ENCODE results near the gene ADARB1.

The ADARB1 gene

GRCh38 chr21:45192332-45192731, 118.0 kb downstream of the ADARB1 start:
- Histone ChIP-seq H3K79me2 (ENCODE audit: insufficient read depth, low read length) (no peaks in the 10 kb centered on the region), H3K9me2 (replicated peaks; ENCODE audit: insufficient read depth, low read length) (no peaks in the 10 kb centered on the region), H3K9ac (ENCODE audit: low read length) (no peak overlapping the region), H3F3A (ENCODE audit: insufficient read depth) (no peaks in the 10 kb centered on the region), H3K4me2 (ENCODE audit: low read depth, low read length, poor library complexity, severe bottlenecking) (no peak overlapping the region), H3K36me3 (ENCODE audit: low read length) (0 out of 2 replicates have a peak, but pooled peaks cover under 1% of the 10 kb centered on the region), H3K9me3 (ENCODE audit: insufficient read depth, low read length) (peaks cover 13% of the 10 kb centered on the region; the same call in 1 of the 2 replicates), H3K27me3 (ENCODE audit: low read length) (no peaks in the 10 kb centered on the region), H3K27ac (ENCODE audit: low read depth, low read length) (no peak overlapping the region), H3K4me3 (ENCODE audit: insufficient read depth, low read length, poor library complexity, severe bottlenecking) (no peak overlapping the region), H2AFZ (ENCODE audit: low read depth, low read length, severe bottlenecking) (no peak overlapping the region), H4K20me1 (ENCODE audit: low read depth, low read length) (no peaks in the 10 kb centered on the region)
- TF ChIP-seq EZH2phosphoT487 (conservative IDR thresholded peaks at IDR 0.05; ENCODE audit: low read length) (no peak), CTCF (IDR thresholded peaks at IDR 0.05; ENCODE audit: insufficient read depth, low read length, poor library complexity, severe bottlenecking) (no peak)

- Histone ChIP-seq H3K79me2 (ENCODE audit: insufficient read depth, low read length) (no peaks in the 10 kb centered on the region), H3K9me2 (replicated peaks; ENCODE audit: insufficient read depth, low read length) (no peaks in the 10 kb centered on the region), H3F3A (ENCODE audit: insufficient read depth) (no peaks in the 10 kb centered on the region), H3K9me3 (ENCODE audit: insufficient read depth, low read length) (no peaks in the 10 kb centered on the region), H3K27me3 (ENCODE audit: low read length) (no peaks in the 10 kb centered on the region), H4K20me1 (ENCODE audit: low read depth, low read length) (no peaks in the 10 kb centered on the region), H3K4me2 (ENCODE audit: low read depth, low read length, poor library complexity, severe bottlenecking) (no peak overlapping the region), H3K9ac (ENCODE audit: low read length) (no peak overlapping the region), H3K4me3 (ENCODE audit: insufficient read depth, low read length, poor library complexity, severe bottlenecking) (no peak overlapping the region), H2AFZ (ENCODE audit: low read depth, low read length, severe bottlenecking) (no peak overlapping the region), H3K36me3 (ENCODE audit: low read length) (no peaks in the 10 kb centered on the region), H3K27ac (ENCODE audit: low read depth, low read length) (no peak overlapping the region)
- TF ChIP-seq EZH2phosphoT487 (conservative IDR thresholded peaks at IDR 0.05; ENCODE audit: low read length), result no peak
- TF ChIP-seq CTCF (IDR thresholded peaks at IDR 0.05; ENCODE audit: insufficient read depth, low read length, poor library complexity, severe bottlenecking), result no peak
Observed at GRCh38 chr21:45196620-45197019, 122.2 kb downstream of the ADARB1 start.

GRCh38 chr21:45199201-45199600, 124.8 kb downstream of the ADARB1 start:
- no peaks in the 10 kb centered on the region for H3K36me3 ChIP-seq (ENCODE audit: low read length)
- no peaks in the 10 kb centered on the region for H3K27me3 ChIP-seq (ENCODE audit: low read length)
- no peak overlapping the region for H3K4me2 ChIP-seq (ENCODE audit: low read depth, low read length, poor library complexity, severe bottlenecking)

More at GRCh38 chr21:45199201-45199600, 124.8 kb downstream of the ADARB1 start:
- Histone ChIP-seq H3K79me2 (ENCODE audit: insufficient read depth, low read length) (no peaks in the 10 kb centered on the region), H3K27ac (ENCODE audit: low read depth, low read length) (no peak overlapping the region), H3F3A (ENCODE audit: insufficient read depth) (no peaks in the 10 kb centered on the region), H3K9me2 (replicated peaks; ENCODE audit: insufficient read depth, low read length) (no peaks in the 10 kb centered on the region), H3K4me3 (ENCODE audit: insufficient read depth, low read length, poor library complexity, severe bottlenecking) (no peak overlapping the region), H3K9ac (ENCODE audit: low read length) (no peak overlapping the region), H4K20me1 (ENCODE audit: low read depth, low read length) (no peaks in the 10 kb centered on the region), H2AFZ (ENCODE audit: low read depth, low read length, severe bottlenecking) (no peak overlapping the region), H3K9me3 (ENCODE audit: insufficient read depth, low read length) (no peaks in the 10 kb centered on the region)
- TF ChIP-seq EZH2phosphoT487 (conservative IDR thresholded peaks at IDR 0.05; ENCODE audit: low read length), result no peak
- no peak for TF ChIP-seq CTCF (IDR thresholded peaks at IDR 0.05; ENCODE audit: insufficient read depth, low read length, poor library complexity, severe bottlenecking)

Data from SU-DHL-6 (cell line).